ENCODE data around the gene CLBA1.
"Not testable (repeated sequence)": the region's sequence is repeated elsewhere in the genome, so short reads cannot be mapped to it uniquely, and the experiment has no call there.

Gene CLBA1

GRCh38 chr14:104947881-104948735 is 37.5 kb upstream of the CLBA1 start:
- not testable (repeated sequence) for DNase-seq

- DNase-seq, result no peak
Observed at GRCh38 chr14:104948736-104949031, 36.9 kb upstream of the CLBA1 start.

GRCh38 chr14:104949406-104949955 is 36.1 kb upstream of the CLBA1 start:
- DNase-seq, result not testable (repeated sequence)

GRCh38 chr14:104950021-104950420 is 35.6 kb upstream of the CLBA1 start:
- no peak for DNase-seq

- not testable (repeated sequence) for DNase-seq
Observed at GRCh38 chr14:104950701-104951100, 34.9 kb upstream of the CLBA1 start.

GRCh38 chr14:104951863-104952657 is 33.5 kb upstream of the CLBA1 start:
- DNase-seq, result not testable (repeated sequence)

- DNase-seq, result no peak
Observed at GRCh38 chr14:104953097-104953496, 32.5 kb upstream of the CLBA1 start.

- no peak for DNase-seq
Observed at GRCh38 chr14:104953896-104954656, 31.5 kb upstream of the CLBA1 start.

GRCh38 chr14:104954746-104955395 is 30.7 kb upstream of the CLBA1 start:
- DNase-seq, result no peak

GRCh38 chr14:104955396-104955770 is 30.2 kb upstream of the CLBA1 start:
- no peak for DNase-seq

GRCh38 chr14:104956290-104956890 is 29.2 kb upstream of the CLBA1 start:
- DNase-seq, result no peak

GRCh38 chr14:104957146-104958113 is 28.2 kb upstream of the CLBA1 start:
- no peak for DNase-seq

GRCh38 chr14:104964546-104964945 is 21.0 kb upstream of the CLBA1 start:
- no peak for DNase-seq

- DNase-seq, result no peak
Observed at GRCh38 chr14:104965561-104966231, 19.9 kb upstream of the CLBA1 start.

GRCh38 chr14:104966261-104966865 is 19.2 kb upstream of the CLBA1 start:
- no peak for DNase-seq

- DNase-seq, result no peak
Observed at GRCh38 chr14:104966981-104967385, 18.6 kb upstream of the CLBA1 start.

GRCh38 chr14:104967386-104968152 is 18.0 kb upstream of the CLBA1 start:
- DNase-seq, result no peak

GRCh38 chr14:104968153-104968527 is 17.4 kb upstream of the CLBA1 start:
- DNase-seq, result no peak
